ENCODE results near the gene SPINT3. TPM values are rescaled to one million over a fixed set of nuclear protein-coding genes. Genes with fewer than 3 reads are reported as not detected.

SPINT3 gene
- total and polyA plus RNA-seq, 2 of the 8 experiments (the other 6 are each of a cell fraction or from before 2014, with no cell fraction given): not detected

DNA sequence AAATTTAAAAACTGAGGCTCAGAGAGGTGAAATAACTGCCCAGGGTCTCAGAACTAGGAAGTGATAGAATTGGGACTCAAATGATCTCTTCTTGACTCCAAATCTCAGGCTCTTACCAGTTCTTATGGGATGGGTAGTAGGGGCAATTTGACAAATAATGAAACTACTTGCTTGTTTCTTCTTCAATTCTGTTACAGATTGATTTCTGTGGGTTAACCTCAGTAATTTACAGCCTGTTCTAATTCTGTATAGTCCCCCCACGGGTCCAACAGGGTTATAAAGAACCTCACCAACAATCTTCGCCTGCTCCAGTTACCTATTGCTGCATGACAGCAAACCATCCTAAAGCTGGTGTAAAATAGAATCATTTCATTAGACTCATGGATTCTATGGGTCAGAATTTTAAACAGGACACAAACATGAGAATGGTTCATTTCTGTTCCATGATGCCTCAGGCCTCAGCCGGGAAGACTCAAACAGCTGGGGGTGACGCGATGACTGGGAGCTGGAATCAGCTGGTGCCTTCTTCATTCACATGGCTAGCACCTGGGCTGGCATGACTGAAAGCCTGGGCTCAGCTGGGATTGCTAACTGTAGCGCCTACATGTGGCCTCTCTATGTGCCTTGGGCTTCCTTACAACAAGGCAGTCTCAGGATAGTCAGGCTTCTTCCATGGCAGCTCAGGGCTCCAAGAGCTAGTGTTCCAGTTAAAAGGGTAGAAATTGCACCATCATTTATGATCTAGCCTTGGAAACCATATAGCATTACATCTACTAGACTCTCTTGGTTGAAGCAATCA, 52.5 kb downstream of the SPINT3 start (continued):
- TF ChIP-seq CHD7 (IDR thresholded peaks at IDR 0.05; ENCODE audit: insufficient replicate concordance, low read length) (no peak), GABPA (IDR thresholded peaks at IDR 0.05; ENCODE audit: borderline replicate concordance, insufficient read depth, low read length) (no peak), POU5F1 (IDR thresholded peaks at IDR 0.05; ENCODE audit: low read depth, low read length) (no peak), RAD21 (IDR thresholded peaks at IDR 0.05 in 1 of 2, conservative IDR thresholded peaks at IDR 0.05 in 1 of 2; ENCODE audit: low read depth in 2 of 2, low read length in 2 of 2) (peak; percentile 16 to 42; a peak in 3 of 4 replicates), BRCA1 (IDR thresholded peaks at IDR 0.05; ENCODE audit: low read depth, low read length) (no peak), CTBP2 (IDR thresholded peaks at IDR 0.05; ENCODE audit: borderline replicate concordance, insufficient read depth, insufficient read length, low read length) (no peak), GTF2F1 (IDR thresholded peaks at IDR 0.05; ENCODE audit: borderline replicate concordance, low read depth, low read length) (no peak), MAX (IDR thresholded peaks at IDR 0.05) (0 out of 2 replicates have a peak, but pooled peaks have one; percentile 43), TEAD4 (IDR thresholded peaks at IDR 0.05; ENCODE audit: low read depth, low read length) (no peak)
